CD4-positive, alpha-beta T cell treated with Interleukin-15 for 1 hour (primary cell): ENCODE data around the gene SLX9.
"Not testable (repeated sequence)": the region's sequence is repeated elsewhere in the genome, so short reads cannot be mapped to it uniquely, and the experiment has no call there.

Experiments used
- DNase-seq: peaks from one replicate; pipeline ENCODE4 v3.0.0-alpha.2; 2020

Gene SLX9

DNA sequence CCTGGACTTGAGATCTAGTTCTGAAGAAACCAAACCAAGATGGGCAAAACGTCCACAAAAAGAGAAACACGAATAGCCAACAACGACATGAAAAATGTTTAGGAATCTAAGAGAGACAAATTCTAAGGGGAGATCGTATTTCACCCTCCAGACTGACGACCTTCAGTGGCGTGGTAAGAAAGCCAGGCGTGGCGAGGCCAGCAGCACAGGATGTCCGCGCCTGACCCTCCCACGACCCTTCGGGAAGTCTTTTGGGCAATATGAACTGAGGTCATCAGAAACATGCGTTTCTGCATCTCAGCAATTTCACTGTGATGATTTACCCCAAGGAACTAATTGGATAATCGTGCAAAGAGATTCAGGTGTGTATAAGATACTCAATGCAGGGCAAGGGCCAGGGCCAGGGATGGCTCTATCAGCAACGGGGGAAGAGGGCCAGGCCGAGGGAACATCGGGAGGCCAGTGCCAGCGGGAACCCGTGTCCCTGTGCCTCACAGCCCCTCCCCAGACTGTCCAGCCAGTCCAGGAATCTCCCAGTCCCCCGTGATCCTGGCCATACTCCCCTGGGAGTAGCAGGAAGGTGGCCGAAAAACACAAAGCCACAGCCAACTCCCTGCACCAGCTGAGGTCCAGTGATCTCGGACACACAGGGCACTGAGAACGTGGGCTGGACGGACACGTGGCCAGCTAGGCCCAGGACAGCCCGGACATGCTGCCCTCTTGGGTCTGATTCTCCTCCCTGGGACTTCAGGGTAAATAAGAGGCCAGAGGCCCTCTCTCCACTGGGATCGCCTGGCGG, 81.0 kb downstream of the SLX9 start:
- DNase-seq: no peak

GRCh38 chr21:45021428-45022347, 81.9 kb downstream of the SLX9 start:
- DNase-seq: no peak

DNA sequence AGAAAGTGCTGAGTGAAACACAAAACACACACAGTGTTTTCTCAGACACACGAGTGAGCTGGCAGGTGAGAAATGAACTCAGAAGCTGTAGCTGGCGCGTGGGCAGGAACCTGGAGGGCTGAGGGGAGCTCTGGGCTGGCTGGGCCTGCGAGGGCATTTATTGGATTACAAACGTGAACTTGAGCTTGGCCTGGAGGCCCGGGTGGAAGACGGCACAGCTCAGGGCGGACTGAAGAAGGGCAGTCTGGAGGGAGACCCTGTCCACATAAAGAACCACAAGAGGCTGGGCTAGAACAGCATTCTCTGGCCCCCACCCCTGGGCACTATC, 82.5 kb downstream of the SLX9 start:
- no peak for DNase-seq

- no peak for DNase-seq
Measured at GRCh38 chr21:45022736-45023135, 82.9 kb downstream of the SLX9 start.

- DNase-seq: not testable (repeated sequence)
Measured at GRCh38 chr21:45024516-45024915, 84.7 kb downstream of the SLX9 start.

- no peak for DNase-seq
Measured at GRCh38 chr21:45026066-45026745, 86.4 kb downstream of the SLX9 start.
